ENCODE measurements around the gene KRTAP22-1.

The KRTAP22-1 gene

GRCh38 chr21:30600787-30601186, at the start of gene KRTAP22-1:
TSS of gene KRTAP22-1 (plus strand) at chr21:30601087.
- DNase-seq (ENCODE audit: low read depth in 2 of 2), result no peak

GRCh38 chr21:30552782-30553181, 48.1 kb upstream of the KRTAP22-1 start:
- DNase-seq (ENCODE audit: low read depth in 2 of 2), result no peak

GRCh38 chr21:30555095-30555494, 45.8 kb upstream of the KRTAP22-1 start:
- DNase-seq (ENCODE audit: low read depth in 2 of 2), result no peak

- no peak for DNase-seq (ENCODE audit: low read depth in 2 of 2)
Measured at GRCh38 chr21:30561264-30561895, 39.5 kb upstream of the KRTAP22-1 start, which contains the start of gene KRTAP19-7. TSS of gene KRTAP19-7 (minus strand) at chr21:30561314. CDS start at chr21:30561289, 25 bp downstream.

- DNase-seq (ENCODE audit: low read depth in 2 of 2), result no peak
Measured at GRCh38 chr21:30561957-30562356, 38.9 kb upstream of the KRTAP22-1 start.

- no peak for DNase-seq (ENCODE audit: low read depth in 2 of 2)
Measured at GRCh38 chr21:30563072-30563471, 37.8 kb upstream of the KRTAP22-1 start.

GRCh38 chr21:30563630-30564029, 37.3 kb upstream of the KRTAP22-1 start:
- no peak for DNase-seq (ENCODE audit: low read depth in 2 of 2)

- no peak for DNase-seq (ENCODE audit: low read depth in 2 of 2)
Measured at GRCh38 chr21:30567617-30568016, 33.3 kb upstream of the KRTAP22-1 start.

GRCh38 chr21:30577766-30578165, 23.1 kb upstream of the KRTAP22-1 start:
- DNase-seq (ENCODE audit: low read depth in 2 of 2), result no peak

- no peak for DNase-seq (ENCODE audit: low read depth in 2 of 2)
Measured at GRCh38 chr21:30579346-30579745, 21.5 kb upstream of the KRTAP22-1 start.

- DNase-seq (ENCODE audit: low read depth in 2 of 2), result no peak
Measured at GRCh38 chr21:30580132-30580531, 20.8 kb upstream of the KRTAP22-1 start.

GRCh38 chr21:30582870-30583269, 18.0 kb upstream of the KRTAP22-1 start:
- no peak for DNase-seq (ENCODE audit: low read depth in 2 of 2)

- DNase-seq (ENCODE audit: low read depth in 2 of 2), result no peak
Measured at GRCh38 chr21:30590297-30590696, 10.6 kb upstream of the KRTAP22-1 start, which contains the start of gene KRTAP22-2. TSS of gene KRTAP22-2 (minus strand) at chr21:30590397.

GRCh38 chr21:30592140-30592539, 8.7 kb upstream of the KRTAP22-1 start, which contains the start of gene KRTAP6-3:
TSS of gene KRTAP6-3 (plus strand) at chr21:30592440. CDS start at chr21:30592446, 6 bp downstream.
- no peak for DNase-seq (ENCODE audit: low read depth in 2 of 2)

- no peak for DNase-seq (ENCODE audit: low read depth in 2 of 2)
Measured at GRCh38 chr21:30598802-30599201, 2.1 kb upstream of the KRTAP22-1 start, which contains the start of gene KRTAP6-2. TSS of gene KRTAP6-2 (minus strand) at chr21:30598902. CDS start at chr21:30598874, 28 bp downstream.

GRCh38 chr21:30605968-30606367, 5.1 kb downstream of the KRTAP22-1 start:
- no peak for DNase-seq (ENCODE audit: low read depth in 2 of 2)

- DNase-seq (ENCODE audit: low read depth in 2 of 2), result no peak
Measured at GRCh38 chr21:30612132-30612531, 11.2 kb downstream of the KRTAP22-1 start.

- DNase-seq (ENCODE audit: low read depth in 2 of 2), result no peak
Measured at GRCh38 chr21:30613836-30614235, 12.9 kb downstream of the KRTAP22-1 start, which contains the start of gene KRTAP6-1. TSS of gene KRTAP6-1 (minus strand) at chr21:30613930. CDS start at chr21:30613904, 26 bp downstream.

- DNase-seq (ENCODE audit: low read depth in 2 of 2), result no peak
Measured at GRCh38 chr21:30615199-30615598, 14.3 kb downstream of the KRTAP22-1 start.

- no peak for DNase-seq (ENCODE audit: low read depth in 2 of 2)
Measured at GRCh38 chr21:30616125-30616524, 15.2 kb downstream of the KRTAP22-1 start, which contains the start of gene KRTAP20-1. TSS of gene KRTAP20-1 (plus strand) at chr21:30616425. CDS start at chr21:30616455, 30 bp downstream.

GRCh38 chr21:30620080-30620479, 19.2 kb downstream of the KRTAP22-1 start:
- no peak for DNase-seq (ENCODE audit: low read depth in 2 of 2)

- no peak for DNase-seq (ENCODE audit: low read depth in 2 of 2)
Measured at GRCh38 chr21:30620522-30620921, 19.6 kb downstream of the KRTAP22-1 start, which contains the start of gene KRTAP20-4. TSS of gene KRTAP20-4 (plus strand) at chr21:30620627.

GRCh38 chr21:30623362-30623761, 22.5 kb downstream of the KRTAP22-1 start:
- DNase-seq (ENCODE audit: low read depth in 2 of 2), result no peak

All from fibroblast of skin of left quadriceps (primary cell).